SK-N-SH treated with all-trans-retinoic acid at 6 μM for 48 hours (cell line): ENCODE data around the gene PJA2.
A peak's percentile ranks its signal among the peaks of the same experiment; 100 is the strongest.

Experiments used
- ATAC-seq: fragments of 200-7000 bp; cut with Tn5 transposase; 3 replicates; pipeline ENCODE4 v1.9.1; 2020; ENCODE audit warnings: mild to moderate bottlenecking, moderate library complexity
- BACH2 ChIP-seq: fragments of 250-450 bp; sonication (Bioruptor Pico); IDR thresholded peaks from 2 replicates; pipeline ENCODE4 v1.9.0; 2021; ENCODE audit warnings: mild to moderate bottlenecking, borderline replicate concordance
- CSDC2 ChIP-seq: fragments of 250-450 bp; sonication (Bioruptor Pico); IDR thresholded peaks from 2 replicates; pipeline ENCODE4 v1.5.0; 2020; ENCODE audit warnings: mild to moderate bottlenecking, moderate library complexity
- ESRRG ChIP-seq: fragments of 250-450 bp; sonication (Bioruptor Pico); IDR thresholded peaks from 2 replicates; pipeline ENCODE4 v1.6.1; 2021; ENCODE audit warnings: mild to moderate bottlenecking
- ISL1 ChIP-seq: fragments of 250-450 bp; sonication (Bioruptor Pico); IDR thresholded peaks from 2 replicates; pipeline ENCODE4 v2.1.2; 2022; ENCODE audit warnings: mild to moderate bottlenecking, moderate library complexity
- OSR1 ChIP-seq: fragments of 250-450 bp; sonication (Bioruptor Pico); IDR thresholded peaks from 2 replicates; pipeline ENCODE4 v1.8.0; 2022; ENCODE audit warnings: moderate library complexity, mild to moderate bottlenecking, inconsistent platforms
- PPARA ChIP-seq: fragments of 250-450 bp; sonication (Bioruptor Pico); IDR thresholded peaks from 2 replicates; pipeline ENCODE4 v1.5.0; 2020; ENCODE audit warnings: mild to moderate bottlenecking, borderline replicate concordance
- RARB ChIP-seq: fragments of 250-450 bp; sonication (Bioruptor Pico); IDR thresholded peaks from 2 replicates; pipeline ENCODE4 v1.8.0; 2021; ENCODE audit warnings: mild to moderate bottlenecking, moderate library complexity
- SNAI2 ChIP-seq: fragments of 250-450 bp; sonication (Bioruptor Pico); IDR thresholded peaks from 2 replicates; pipeline ENCODE4 v1.5.0; 2020; ENCODE audit warnings: mild to moderate bottlenecking, moderate library complexity
- TCF4 ChIP-seq: fragments of 250-450 bp; sonication (Bioruptor Pico); IDR thresholded peaks from 2 replicates; pipeline ENCODE4 v1.8.0; 2021; ENCODE audit warnings: mild to moderate bottlenecking, moderate library complexity, borderline replicate concordance
- TOX ChIP-seq: fragments of 250-450 bp; sonication (Bioruptor Pico); IDR thresholded peaks from 2 replicates; pipeline ENCODE4 v1.8.0; 2021; ENCODE audit warnings: mild to moderate bottlenecking, moderate library complexity, borderline replicate concordance
- ZFP3 ChIP-seq: fragments of 250-450 bp; sonication (Bioruptor Pico); IDR thresholded peaks from 2 replicates; pipeline ENCODE4 v1.5.0; 2020; ENCODE audit warnings: mild to moderate bottlenecking, moderate library complexity
- ZFP30 ChIP-seq: fragments of 450-650 bp; formaldehyde crosslinking; IDR thresholded peaks from 2 replicates; pipeline ENCODE4 v1.5.0; 2022; ENCODE audit warnings: mild to moderate bottlenecking, moderate library complexity
- ZNF565 ChIP-seq: fragments of 450-650 bp; formaldehyde crosslinking; conservative IDR thresholded peaks from 2 replicates; pipeline ENCODE4 v1.5.0; 2020; ENCODE audit warnings: low read depth, mild to moderate bottlenecking, moderate library complexity
- ZNF70 ChIP-seq: fragments of 450-650 bp; formaldehyde crosslinking; IDR thresholded peaks from 2 replicates; pipeline ENCODE4 v1.5.0; 2020; ENCODE audit warnings: mild to moderate bottlenecking, moderate library complexity
- ZNF8 ChIP-seq: fragments of 450-650 bp; formaldehyde crosslinking; IDR thresholded peaks from 2 replicates; pipeline ENCODE4 v1.5.0; 2020; ENCODE audit warnings: mild to moderate bottlenecking, moderate library complexity
- TF ChIP-seq, protein P1 (sequence below): fragments of 250-450 bp; sonication (Bioruptor Pico); IDR thresholded peaks from 2 replicates; pipeline ENCODE4 v1.8.0; 2020; ENCODE audit warnings: mild to moderate bottlenecking, moderate library complexity, borderline replicate concordance
- TF ChIP-seq, protein P2 (sequence below): fragments of 250-450 bp; sonication (Bioruptor Pico); IDR thresholded peaks from 2 replicates; pipeline ENCODE4 v1.5.1; 2021; ENCODE audit warnings: mild to moderate bottlenecking, moderate library complexity
- TF ChIP-seq, protein P3 (sequence below): fragments of 250-450 bp; sonication (Bioruptor Pico); IDR thresholded peaks from 2 replicates; pipeline ENCODE4 v1.8.0; 2021; ENCODE audit warnings: low read depth, mild to moderate bottlenecking, moderate library complexity, borderline replicate concordance
- TF ChIP-seq, protein P4 (sequence below): fragments of 250-450 bp; sonication (Bioruptor Pico); IDR thresholded peaks from 2 replicates; pipeline ENCODE4 v1.5.0; 2020; ENCODE audit warnings: mild to moderate bottlenecking, moderate library complexity

The PJA2 gene

DNA sequence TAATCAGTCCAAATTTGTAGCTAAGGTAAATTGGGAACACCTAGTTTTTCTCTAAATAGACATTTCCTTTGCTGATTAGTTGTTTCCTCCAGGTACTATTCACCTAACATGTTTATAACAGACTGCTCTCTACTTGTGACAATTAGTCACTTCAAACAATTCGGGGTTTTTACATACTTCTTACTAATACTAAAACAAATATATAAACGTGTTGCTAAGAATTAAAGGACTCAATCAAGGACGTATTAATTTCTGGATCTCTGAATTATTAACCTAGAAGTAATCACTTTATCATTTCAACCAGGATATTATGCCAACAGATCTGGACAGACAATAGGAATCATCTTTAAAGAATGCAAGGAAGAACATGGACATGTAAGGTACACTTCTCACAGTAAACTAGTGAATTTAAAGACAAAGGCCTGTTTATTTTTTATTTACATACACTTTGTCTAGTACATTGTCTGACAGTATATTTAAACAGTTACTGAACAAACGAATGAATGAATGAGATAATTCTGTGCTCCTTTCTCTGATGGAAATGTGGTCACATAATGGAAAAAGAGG lies 22.3 kb downstream of the PJA2 start:
- ATAC-seq = no peak
- TF ChIP-seq OSR1 (CRISPR knock-in tag) = no peak
- TF ChIP-seq, protein P1, sequence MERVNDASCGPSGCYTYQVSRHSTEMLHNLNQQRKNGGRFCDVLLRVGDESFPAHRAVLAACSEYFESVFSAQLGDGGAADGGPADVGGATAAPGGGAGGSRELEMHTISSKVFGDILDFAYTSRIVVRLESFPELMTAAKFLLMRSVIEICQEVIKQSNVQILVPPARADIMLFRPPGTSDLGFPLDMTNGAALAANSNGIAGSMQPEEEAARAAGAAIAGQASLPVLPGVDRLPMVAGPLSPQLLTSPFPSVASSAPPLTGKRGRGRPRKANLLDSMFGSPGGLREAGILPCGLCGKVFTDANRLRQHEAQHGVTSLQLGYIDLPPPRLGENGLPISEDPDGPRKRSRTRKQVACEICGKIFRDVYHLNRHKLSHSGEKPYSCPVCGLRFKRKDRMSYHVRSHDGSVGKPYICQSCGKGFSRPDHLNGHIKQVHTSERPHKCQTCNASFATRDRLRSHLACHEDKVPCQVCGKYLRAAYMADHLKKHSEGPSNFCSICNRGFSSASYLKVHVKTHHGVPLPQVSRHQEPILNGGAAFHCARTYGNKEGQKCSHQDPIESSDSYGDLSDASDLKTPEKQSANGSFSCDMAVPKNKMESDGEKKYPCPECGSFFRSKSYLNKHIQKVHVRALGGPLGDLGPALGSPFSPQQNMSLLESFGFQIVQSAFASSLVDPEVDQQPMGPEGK (CRISPR knock-in tag) = no peak
- TF ChIP-seq, protein P2, sequence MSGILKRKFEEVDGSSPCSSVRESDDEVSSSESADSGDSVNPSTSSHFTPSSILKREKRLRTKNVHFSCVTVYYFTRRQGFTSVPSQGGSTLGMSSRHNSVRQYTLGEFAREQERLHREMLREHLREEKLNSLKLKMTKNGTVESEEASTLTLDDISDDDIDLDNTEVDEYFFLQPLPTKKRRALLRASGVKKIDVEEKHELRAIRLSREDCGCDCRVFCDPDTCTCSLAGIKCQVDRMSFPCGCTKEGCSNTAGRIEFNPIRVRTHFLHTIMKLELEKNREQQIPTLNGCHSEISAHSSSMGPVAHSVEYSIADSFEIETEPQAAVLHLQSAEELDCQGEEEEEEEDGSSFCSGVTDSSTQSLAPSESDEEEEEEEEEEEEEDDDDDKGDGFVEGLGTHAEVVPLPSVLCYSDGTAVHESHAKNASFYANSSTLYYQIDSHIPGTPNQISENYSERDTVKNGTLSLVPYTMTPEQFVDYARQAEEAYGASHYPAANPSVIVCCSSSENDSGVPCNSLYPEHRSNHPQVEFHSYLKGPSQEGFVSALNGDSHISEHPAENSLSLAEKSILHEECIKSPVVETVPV (CRISPR knock-in tag) = no peak
- no peak for TF ChIP-seq CSDC2 (CRISPR knock-in tag)
- no peak for TF ChIP-seq ESRRG (CRISPR knock-in tag)
- no peak for TF ChIP-seq ZFP3
- TF ChIP-seq, protein P3, sequence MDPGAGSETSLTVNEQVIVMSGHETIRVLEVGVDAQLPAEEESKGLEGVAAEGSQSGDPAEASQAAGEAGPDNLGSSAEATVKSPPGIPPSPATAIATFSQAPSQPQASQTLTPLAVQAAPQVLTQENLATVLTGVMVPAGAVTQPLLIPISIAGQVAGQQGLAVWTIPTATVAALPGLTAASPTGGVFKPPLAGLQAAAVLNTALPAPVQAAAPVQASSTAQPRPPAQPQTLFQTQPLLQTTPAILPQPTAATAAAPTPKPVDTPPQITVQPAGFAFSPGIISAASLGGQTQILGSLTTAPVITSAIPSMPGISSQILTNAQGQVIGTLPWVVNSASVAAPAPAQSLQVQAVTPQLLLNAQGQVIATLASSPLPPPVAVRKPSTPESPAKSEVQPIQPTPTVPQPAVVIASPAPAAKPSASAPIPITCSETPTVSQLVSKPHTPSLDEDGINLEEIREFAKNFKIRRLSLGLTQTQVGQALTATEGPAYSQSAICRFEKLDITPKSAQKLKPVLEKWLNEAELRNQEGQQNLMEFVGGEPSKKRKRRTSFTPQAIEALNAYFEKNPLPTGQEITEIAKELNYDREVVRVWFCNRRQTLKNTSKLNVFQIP (CRISPR knock-in tag) = no peak
- TF ChIP-seq ZFP30 (CRISPR knock-in tag) = no peak
- TF ChIP-seq RARB = no peak
- no peak for TF ChIP-seq PPARA (CRISPR knock-in tag)
- TF ChIP-seq ISL1 = no peak

DNA sequence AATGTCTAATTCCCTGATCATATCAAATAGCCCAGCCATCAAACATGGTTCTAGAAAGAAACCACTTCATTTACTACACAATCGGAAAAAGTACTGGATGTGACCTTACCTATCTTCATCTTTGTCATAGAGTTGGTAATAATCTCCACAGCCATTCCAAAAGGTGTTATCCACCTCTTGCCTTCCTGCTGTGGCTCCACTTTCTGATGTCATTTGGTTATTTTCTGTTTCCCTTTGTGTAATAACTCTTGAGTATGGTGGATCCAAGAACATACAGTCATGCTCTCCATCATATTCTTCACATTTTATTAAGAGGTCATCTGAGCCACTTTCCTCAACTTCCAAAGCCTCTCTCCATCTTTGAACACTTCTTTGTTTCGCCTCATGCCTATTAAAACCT lies 31.7 kb downstream of the PJA2 start:
- no peak for ATAC-seq
- TF ChIP-seq TOX (no peak), ESRRG (CRISPR knock-in tag) (no peak), ZNF70 (CRISPR knock-in tag) (no peak), BACH2 (CRISPR knock-in tag) (no peak)

DNA sequence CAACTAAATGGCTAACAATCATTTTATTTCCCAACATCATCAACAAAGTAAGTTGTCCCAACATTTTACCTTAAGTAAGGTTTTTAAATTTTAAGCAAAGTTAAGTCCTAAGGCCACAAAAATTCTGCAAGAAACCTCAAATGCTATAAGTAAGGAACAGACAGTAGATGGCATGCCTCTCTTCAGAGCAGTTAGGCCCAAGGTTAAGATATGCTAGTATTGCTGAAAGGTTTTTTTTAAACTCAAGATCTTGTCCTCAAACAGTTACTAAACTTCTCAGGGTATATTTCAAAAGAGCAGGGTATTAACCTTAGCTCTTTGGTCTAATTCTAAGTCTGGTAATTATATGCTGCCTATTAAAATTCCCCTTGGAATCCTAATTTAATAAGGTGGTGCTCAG lies 35.1 kb downstream of the PJA2 start:
- ATAC-seq = peak; percentile 79
- TF ChIP-seq RARB = no peak
- no peak for TF ChIP-seq ESRRG (CRISPR knock-in tag)
- TF ChIP-seq ZFP3 = no peak
- no peak for TF ChIP-seq OSR1 (CRISPR knock-in tag)
- no peak for TF ChIP-seq ISL1
- TF ChIP-seq, protein P4, sequence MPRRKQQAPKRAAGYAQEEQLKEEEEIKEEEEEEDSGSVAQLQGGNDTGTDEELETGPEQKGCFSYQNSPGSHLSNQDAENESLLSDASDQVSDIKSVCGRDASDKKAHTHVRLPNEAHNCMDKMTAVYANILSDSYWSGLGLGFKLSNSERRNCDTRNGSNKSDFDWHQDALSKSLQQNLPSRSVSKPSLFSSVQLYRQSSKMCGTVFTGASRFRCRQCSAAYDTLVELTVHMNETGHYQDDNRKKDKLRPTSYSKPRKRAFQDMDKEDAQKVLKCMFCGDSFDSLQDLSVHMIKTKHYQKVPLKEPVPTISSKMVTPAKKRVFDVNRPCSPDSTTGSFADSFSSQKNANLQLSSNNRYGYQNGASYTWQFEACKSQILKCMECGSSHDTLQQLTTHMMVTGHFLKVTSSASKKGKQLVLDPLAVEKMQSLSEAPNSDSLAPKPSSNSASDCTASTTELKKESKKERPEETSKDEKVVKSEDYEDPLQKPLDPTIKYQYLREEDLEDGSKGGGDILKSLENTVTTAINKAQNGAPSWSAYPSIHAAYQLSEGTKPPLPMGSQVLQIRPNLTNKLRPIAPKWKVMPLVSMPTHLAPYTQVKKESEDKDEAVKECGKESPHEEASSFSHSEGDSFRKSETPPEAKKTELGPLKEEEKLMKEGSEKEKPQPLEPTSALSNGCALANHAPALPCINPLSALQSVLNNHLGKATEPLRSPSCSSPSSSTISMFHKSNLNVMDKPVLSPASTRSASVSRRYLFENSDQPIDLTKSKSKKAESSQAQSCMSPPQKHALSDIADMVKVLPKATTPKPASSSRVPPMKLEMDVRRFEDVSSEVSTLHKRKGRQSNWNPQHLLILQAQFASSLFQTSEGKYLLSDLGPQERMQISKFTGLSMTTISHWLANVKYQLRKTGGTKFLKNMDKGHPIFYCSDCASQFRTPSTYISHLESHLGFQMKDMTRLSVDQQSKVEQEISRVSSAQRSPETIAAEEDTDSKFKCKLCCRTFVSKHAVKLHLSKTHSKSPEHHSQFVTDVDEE (CRISPR knock-in tag) = no peak
- TF ChIP-seq, protein P1 (CRISPR knock-in tag) = no peak
- no peak for TF ChIP-seq ZNF8
- no peak for TF ChIP-seq SNAI2 (CRISPR knock-in tag)
- TF ChIP-seq ZNF565 (CRISPR knock-in tag) = no peak
- TF ChIP-seq ZFP30 (CRISPR knock-in tag) = no peak

DNA sequence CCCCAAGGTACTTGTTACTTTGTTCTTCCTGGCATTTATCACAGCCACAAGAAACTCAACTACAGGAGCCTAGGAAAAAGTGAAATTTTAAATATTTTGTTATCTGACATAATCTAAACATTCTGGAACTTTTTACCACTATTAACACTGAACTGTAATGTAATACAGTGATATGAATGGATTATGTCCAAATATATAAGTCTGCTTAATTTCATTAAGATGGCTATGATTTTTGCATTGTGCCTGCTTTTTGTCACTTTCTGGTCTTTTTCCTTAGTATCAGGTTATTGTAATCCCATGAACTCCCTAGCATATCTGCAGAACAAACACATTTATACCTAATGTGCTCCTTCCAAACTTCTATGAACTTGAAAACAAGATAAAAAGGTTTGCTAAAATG lies 35.8 kb downstream of the PJA2 start:
- ATAC-seq = peak; percentile 30; the same call in 1 of the 3 replicates
- TF ChIP-seq ISL1 = peak; percentile 63
- TF ChIP-seq TOX = peak; percentile 54; the same call in 1 of the 2 replicates
- TF ChIP-seq, protein P2 (CRISPR knock-in tag) = no peak
- no peak for TF ChIP-seq ZFP30 (CRISPR knock-in tag)
- TF ChIP-seq ZNF70 (CRISPR knock-in tag) = no peak
- no peak for TF ChIP-seq OSR1 (CRISPR knock-in tag)
- no peak for TF ChIP-seq ZNF565 (CRISPR knock-in tag)
- TF ChIP-seq TCF4 (CRISPR knock-in tag) = peak; percentile 58; the same call in 1 of the 2 replicates
